Endodermal cell (in vitro differentiated cells): ENCODE results near the gene HES7. TPM values are rescaled to one million over a fixed set of nuclear protein-coding genes. Genes with fewer than 3 reads are reported as not detected.

ENCODE experiments used
- DNase-seq: peaks from one replicate; pipeline ENCODE4 v3.0.0-alpha.2; 2017
- H3K27ac ChIP-seq: 2 replicates; pipeline ENCODE4 v1.5.1; 2013; ENCODE audit warnings: mild to moderate bottlenecking, low read depth, low read length, moderate library complexity
- H3K27me3 ChIP-seq: 2 replicates; pipeline ENCODE4 v1.6.1; 2013; ENCODE audit warnings: mild to moderate bottlenecking, low read length, moderate library complexity; ENCODE audit not compliant: insufficient read depth, control insufficient read depth, poor library complexity, severe bottlenecking
- H3K36me3 ChIP-seq: 2 replicates; pipeline ENCODE4 v1.7.0; 2013; ENCODE audit warnings: mild to moderate bottlenecking, low read length, moderate library complexity; ENCODE audit not compliant: control insufficient read depth, insufficient read depth
- H3K4me1 ChIP-seq: one replicate; pipeline ENCODE4 v1.7.0; 2013; ENCODE audit warnings: low read length; ENCODE audit not compliant: control insufficient read depth, insufficient read depth
- H3K4me3 ChIP-seq: 2 replicates; pipeline ENCODE4 v1.5.1; 2013; ENCODE audit warnings: mild to moderate bottlenecking, low read length, moderate library complexity
- H3K9ac ChIP-seq: 2 replicates; pipeline ENCODE4 v1.6.1; 2013; ENCODE audit warnings: mild to moderate bottlenecking, low read length, moderate library complexity; ENCODE audit not compliant: poor library complexity, severe bottlenecking; ENCODE audit errors: extremely low read depth
- H3K9me3 ChIP-seq: 2 replicates; pipeline ENCODE4 v1.6.1; 2013; ENCODE audit warnings: mild to moderate bottlenecking, low read length, moderate library complexity; ENCODE audit not compliant: control insufficient read depth
- H3K27ac Mint-ChIP-seq: 2 replicates; pipeline ENCODE4 v1.8.0; 2020; ENCODE audit warnings: mixed read lengths
- H3K27me3 Mint-ChIP-seq: 2 replicates; pipeline ENCODE4 v1.8.0; 2021; ENCODE audit warnings: mild to moderate bottlenecking, mixed read lengths; ENCODE audit not compliant: insufficient read depth
- H3K36me3 Mint-ChIP-seq: 2 replicates; pipeline ENCODE4 v1.8.0; 2020; ENCODE audit warnings: low read depth, mixed read lengths
- H3K4me1 Mint-ChIP-seq: 2 replicates; pipeline ENCODE4 v1.8.0; 2020; ENCODE audit warnings: mixed read lengths
- H3K4me3 Mint-ChIP-seq: 2 replicates; pipeline ENCODE4 v1.8.0; 2020; ENCODE audit warnings: mild to moderate bottlenecking, moderate library complexity, mixed read lengths
- H3K9me3 Mint-ChIP-seq: 2 replicates; pipeline ENCODE4 v1.8.0; 2020; ENCODE audit warnings: mild to moderate bottlenecking, mixed read lengths
- CTCF ChIP-seq: fragments of 200-600 bp; sonication (generic); conservative IDR thresholded peaks from 2 replicates; pipeline ENCODE4 v1.5.0; 2021; ENCODE audit warnings: antibody characterized with exemption, mild to moderate bottlenecking
- WGBS, 2 experiments: methylation state at CpG; one replicate each; pipeline versions ENCODE4 v1.1.5 to v1.1.7; 2013; ENCODE audit warnings: missing lambda C conversion rate in 2 of 2, mixed read lengths in 1 of 2; ENCODE audit not compliant: insufficient coverage in 1 of 2, insufficient read length in 1 of 2; 5-methylcytosine and 5-hydroxymethylcytosine counted together
- total RNA-seq, 2 donors: library from RNA; stranded (reverse); fragmentation: NEBNext Ultra II Directional in 1 of 2; extraction: Animal tissue kit (Norgen Biotek cat#: 25700) in 1 of 2; gene quantifications; 2 replicates in 1 of 2; 3 replicates in 1 of 2; pipeline ENCODE4 v1.2.1, GENCODE V29; 2021

Gene HES7
- total RNA-seq, 2 donors from 2014 or later = 0.40 to 2.2 TPM

DNA sequence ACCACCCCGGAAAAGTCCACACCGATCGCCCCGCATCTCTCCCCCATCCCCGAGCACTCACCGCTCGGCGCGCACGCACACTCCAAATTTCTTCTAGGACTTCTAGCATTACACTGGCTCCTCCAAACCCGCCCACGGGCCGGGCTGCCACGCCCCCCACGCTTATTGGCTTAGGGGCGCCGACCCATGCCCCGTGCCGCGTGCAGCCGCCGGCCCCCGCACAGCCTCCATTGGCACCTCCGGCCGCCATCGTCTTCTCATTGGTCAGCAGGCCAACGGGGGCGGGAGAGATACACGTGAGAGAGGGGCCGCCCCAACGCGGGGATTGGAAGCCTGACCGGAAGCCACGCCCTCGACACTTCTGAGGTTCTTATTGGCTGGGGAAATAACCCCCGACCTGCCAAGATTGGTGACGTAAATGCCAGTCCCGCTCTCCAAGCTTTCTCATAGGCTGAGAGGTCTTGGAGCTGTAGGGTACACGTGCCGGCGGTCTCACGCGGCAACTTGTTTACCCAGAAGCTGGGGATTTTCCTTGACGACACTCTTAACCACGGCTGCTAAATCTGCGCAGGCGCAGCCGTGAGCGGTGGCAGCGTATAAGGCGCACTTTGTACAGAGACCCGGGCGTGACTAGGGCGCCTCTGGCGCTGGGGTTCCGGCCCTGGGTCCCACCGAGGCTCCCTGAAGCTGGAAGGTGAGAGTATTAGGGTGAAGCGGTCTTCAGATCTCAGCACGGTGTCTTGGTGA, 32.5 kb upstream of the HES7 start:
- Mint-ChIP-seq H3K36me3 (peaks cover 24% of the 10 kb centered on the region), H3K27me3 (no peaks in the 10 kb centered on the region), H3K27ac (no peak overlapping the region), H3K4me3 (no peak overlapping the region), H3K9me3 (no peaks in the 10 kb centered on the region), H3K4me1 (peaks cover 21% of the 10 kb centered on the region)
- DNase-seq = peak; percentile 100
- WGBS, 2 experiments = 1% methylated on average over 38 to 59 of the region's 59 CpGs
- Histone ChIP-seq H3K4me1 (peaks cover 6% of the 10 kb centered on the region), H3K4me3 (peak overlapping the region; percentile 97), H3K27ac (peak overlapping the region; percentile 89), H3K9ac (peak overlapping the region; percentile 93), H3K27me3 (no peaks in the 10 kb centered on the region), H3K36me3 (peaks cover 23% of the 10 kb centered on the region), H3K9me3 (no peaks in the 10 kb centered on the region)
- TF ChIP-seq CTCF = no peak

GRCh38 chr17:8155996-8156245, 32.0 kb upstream of the HES7 start:
- Histone ChIP-seq H3K9ac (peak overlapping the region; percentile 93), H3K4me1 (peaks cover 6% of the 10 kb centered on the region), H3K4me3 (peak overlapping the region; percentile 97), H3K9me3 (no peaks in the 10 kb centered on the region), H3K36me3 (peaks cover 18% of the 10 kb centered on the region), H3K27ac (peak overlapping the region; percentile 84), H3K27me3 (no peaks in the 10 kb centered on the region)
- no peaks in the 10 kb centered on the region for H3K9me3 Mint-ChIP-seq
- TF ChIP-seq CTCF = no peak
- 1 to 7% methylated on average over 5 to 11 of the region's 11 CpGs for WGBS, 2 experiments
- H3K4me3 Mint-ChIP-seq = no peak overlapping the region
- H3K36me3 Mint-ChIP-seq = peaks cover 19% of the 10 kb centered on the region
- H3K27me3 Mint-ChIP-seq = no peaks in the 10 kb centered on the region
- no peak for DNase-seq
- H3K4me1 Mint-ChIP-seq = peaks cover 17% of the 10 kb centered on the region
- H3K27ac Mint-ChIP-seq = no peak overlapping the region

- H3K27me3 ChIP-seq = no peaks in the 10 kb centered on the region
- no peak overlapping the region for H3K27ac Mint-ChIP-seq
- no peak for DNase-seq
- H3K4me1 ChIP-seq = peaks cover 6% of the 10 kb centered on the region
- 49 to 52% methylated on average over 11 to 14 of the region's 14 CpGs for WGBS, 2 experiments
- H3K9me3 ChIP-seq = no peaks in the 10 kb centered on the region
- H3K27ac ChIP-seq = peak overlapping the region; percentile 84
- H3K36me3 Mint-ChIP-seq = peaks cover 15% of the 10 kb centered on the region
- H3K36me3 ChIP-seq = peaks cover 17% of the 10 kb centered on the region
- H3K4me3 Mint-ChIP-seq = no peak overlapping the region
- H3K9ac ChIP-seq = peak overlapping the region; percentile 93
- TF ChIP-seq CTCF = no peak
- H3K4me3 ChIP-seq = peak overlapping the region; percentile 97
- peaks cover 12% of the 10 kb centered on the region for H3K4me1 Mint-ChIP-seq
- H3K9me3 Mint-ChIP-seq = no peaks in the 10 kb centered on the region
- H3K27me3 Mint-ChIP-seq = no peaks in the 10 kb centered on the region
Observed at GRCh38 chr17:8155231-8155995, 31.5 kb upstream of the HES7 start.
